GM13976 (cell line): ENCODE results near the gene IFIT5.

Experiments
- DNase-seq: peaks from one replicate; pipeline ENCODE4 v3.0.0; 2012; ENCODE audit warnings: low spot score
- CTCF ChIP-seq: IDR thresholded peaks from 2 replicates; pipeline ENCODE4 v1.5.1; 2012; ENCODE audit warnings: borderline replicate concordance, mild to moderate bottlenecking; ENCODE audit not compliant: insufficient read depth; ENCODE audit errors: extremely low read depth, missing control alignments, control extremely low read depth
- in situ Hi-C: fragments of 300-500 bp; cut with MboI; formaldehyde crosslinking; loops from one replicate; pipeline ENCODE4 v1.12.0; 2022; ENCODE audit warnings: low sequenced_read_pairs, mixed read lengths, inconsistent platforms; ENCODE audit not compliant: unreplicated experiment

The IFIT5 gene

GRCh38 chr10:89373916-89374711 lies 40.3 kb upstream of the IFIT5 start:
- in situ Hi-C loops, result no loop called here
- DNase-seq, result no peak
- TF ChIP-seq CTCF, result no peak

- TF ChIP-seq CTCF, result no peak
- in situ Hi-C loops, result no loop called here
- DNase-seq, result no peak
These were observed 39.6 kb upstream of the IFIT5 start for GRCh38 chr10:89374713-89375141.

GRCh38 chr10:89377705-89378637 lies 36.4 kb upstream of the IFIT5 start, which contains the start of gene IFIT1B:
TSS of gene IFIT1B (plus strand) at chr10:89378056. CDS start at chr10:89378136, 80 bp downstream.
- in situ Hi-C loops, result no loop called here
- no peak for DNase-seq
- TF ChIP-seq CTCF, result no peak

GRCh38 chr10:89379103-89379502 lies 35.3 kb upstream of the IFIT5 start:
- no peak for TF ChIP-seq CTCF
- in situ Hi-C loops, result no loop called here
- no peak for DNase-seq

GRCh38 chr10:89382757-89383156 lies 31.6 kb upstream of the IFIT5 start:
- DNase-seq, result no peak
- TF ChIP-seq CTCF, result no peak
- in situ Hi-C loops, result loop anchor here (10.0 kb wide), 1 partner anchor 108 kb away; no protein-coding TSS in a partner anchor
